Measurements from ENCODE around the gene HHLA2.
"Not testable (repeated sequence)": the region's sequence is repeated elsewhere in the genome, so short reads cannot be mapped to it uniquely, and the experiment has no call there.

GRCh38 chr3:108268235-108268634, 28.1 kb upstream of the HHLA2 start:
- TF ChIP-seq CTCF, POLR2A (IDR thresholded peaks at IDR 0.05): not testable (repeated sequence)

All from heart left ventricle (tissue), 13 donors.